ENCODE data around the gene ICAM2.

ICAM2 gene

GRCh38 chr17:64061178-64061898 lies 40.9 kb upstream of the ICAM2 start:
- TF ChIP-seq Cebpa-rat (IDR thresholded peaks at IDR 0.05) = no peak
- Histone ChIP-seq H3K4me2 (peak overlapping the region in 3 of 11 experiments; percentile 69 to 80 (median 73); a peak in 5 of 22 replicates), H3K4me3 (no peak overlapping the region), H3K4me1 (peaks cover 16 to 52% (median 26%) of the 10 kb centered on the region in 10 experiments), H3K9me3 (replicated peaks in 1 of 11) (no peaks in the 10 kb centered on the region), H3K36me3 (peaks cover 0 to 54% (median 28%) of the 10 kb centered on the region in 11 experiments; a peak in 15 of 22 replicates), H3K27me3 (no peaks in the 10 kb centered on the region), H3K9ac (no peak overlapping the region), H3K27ac (peak overlapping the region in 1 of 11 experiments; percentile 5; a peak in 3 of 22 replicates), H4K20me1 (no peaks in the 10 kb centered on the region)

- H3K27ac ChIP-seq = no peak overlapping the region
- H3K4me3 ChIP-seq = no peak overlapping the region
Measured at GRCh38 chr17:64060331-64060730, 39.9 kb upstream of the ICAM2 start.

GRCh38 chr17:64059756-64060155 lies 39.3 kb upstream of the ICAM2 start:
- Histone ChIP-seq H3K27ac (no peak overlapping the region), H3K9ac (no peak overlapping the region)
- TF ChIP-seq Cebpa-rat (IDR thresholded peaks at IDR 0.05) = no peak

More at GRCh38 chr17:64060331-64060730, 39.9 kb upstream of the ICAM2 start:
- no peak overlapping the region for H3K9ac ChIP-seq
- H3K4me2 ChIP-seq = peak overlapping the region in 6 of 11 experiments; percentile 6 to 80 (median 60); a peak in 10 of 22 replicates
- H3K27me3 ChIP-seq = no peaks in the 10 kb centered on the region
- no peak for TF ChIP-seq Cebpa-rat (IDR thresholded peaks at IDR 0.05)
- H4K20me1 ChIP-seq = no peaks in the 10 kb centered on the region
- H3K4me1 ChIP-seq = peaks cover 18 to 53% (median 26%) of the 10 kb centered on the region in 10 experiments
- peaks cover 2 to 57% (median 25%) of the 10 kb centered on the region in 11 experiments; a peak in 15 of 22 replicates for H3K36me3 ChIP-seq
- no peaks in the 10 kb centered on the region for H3K9me3 ChIP-seq (replicated peaks in 1 of 11)

GRCh38 chr17:64058621-64059020 lies 38.2 kb upstream of the ICAM2 start:
- Histone ChIP-seq H3K9me3 (replicated peaks in 1 of 11) (no peaks in the 10 kb centered on the region), H3K4me2 (no peak overlapping the region), H3K36me3 (peaks cover 0 to 57% (median 31%) of the 10 kb centered on the region in 11 experiments; a peak in 16 of 22 replicates), H3K27me3 (no peaks in the 10 kb centered on the region), H3K4me3 (no peak overlapping the region), H3K4me1 (peaks cover 16 to 48% (median 25%) of the 10 kb centered on the region in 10 experiments), H3K9ac (no peak overlapping the region), H3K27ac (no peak overlapping the region), H4K20me1 (no peaks in the 10 kb centered on the region)
- no peak for TF ChIP-seq Cebpa-rat (IDR thresholded peaks at IDR 0.05)

More at GRCh38 chr17:64059756-64060155, 39.3 kb upstream of the ICAM2 start:
- Histone ChIP-seq H3K9me3 (replicated peaks in 1 of 11) (no peaks in the 10 kb centered on the region), H3K4me2 (peak overlapping the region in 5 of 11 experiments; percentile 39 to 80 (median 69); a peak in 10 of 22 replicates), H3K4me1 (peaks cover 18 to 53% (median 26%) of the 10 kb centered on the region in 10 experiments), H3K4me3 (no peak overlapping the region), H4K20me1 (no peaks in the 10 kb centered on the region), H3K36me3 (peaks cover 2 to 56% (median 28%) of the 10 kb centered on the region in 11 experiments; a peak in 16 of 22 replicates), H3K27me3 (no peaks in the 10 kb centered on the region)

- Histone ChIP-seq H4K20me1 (no peaks in the 10 kb centered on the region), H3K9me3 (replicated peaks in 1 of 11) (no peaks in the 10 kb centered on the region), H3K36me3 (peaks cover 3 to 63% (median 36%) of the 10 kb centered on the region in 11 experiments; a peak in 16 of 22 replicates), H3K4me2 (no peak overlapping the region), H3K27me3 (no peaks in the 10 kb centered on the region), H3K4me3 (no peak overlapping the region), H3K27ac (no peak overlapping the region), H3K9ac (no peak overlapping the region), H3K4me1 (peaks cover 8 to 40% (median 17%) of the 10 kb centered on the region in 10 experiments)
- peak in 4 of 11 experiments; percentile 11 to 74 (median 47); a peak in 2 of 22 replicates for TF ChIP-seq Cebpa-rat (IDR thresholded peaks at IDR 0.05)
Measured at GRCh38 chr17:64057701-64058263, 37.3 kb upstream of the ICAM2 start.

GRCh38 chr17:64056269-64057005 lies 36.0 kb upstream of the ICAM2 start:
- TF ChIP-seq Cebpa-rat (IDR thresholded peaks at IDR 0.05) = no peak
- peaks cover 4 to 76% (median 42%) of the 10 kb centered on the region in 11 experiments; a peak in 17 of 22 replicates for H3K36me3 ChIP-seq

GRCh38 chr17:64055183-64056142 lies 35.0 kb upstream of the ICAM2 start:
- no peaks in the 10 kb centered on the region for H4K20me1 ChIP-seq
- TF ChIP-seq Cebpa-rat (IDR thresholded peaks at IDR 0.05) = no peak
- H3K9me3 ChIP-seq (replicated peaks in 1 of 11) = no peaks in the 10 kb centered on the region
- H3K27me3 ChIP-seq = no peaks in the 10 kb centered on the region
- H3K4me3 ChIP-seq = no peak overlapping the region
- no peak overlapping the region for H3K4me2 ChIP-seq
- no peak overlapping the region for H3K9ac ChIP-seq
- H3K27ac ChIP-seq = no peak overlapping the region
- H3K36me3 ChIP-seq = peaks cover 4 to 86% (median 41%) of the 10 kb centered on the region in 11 experiments; a peak in 17 of 22 replicates
- peaks cover 6 to 20% (median 12%) of the 10 kb centered on the region in 10 experiments; a peak in 16 of 20 replicates for H3K4me1 ChIP-seq

More at GRCh38 chr17:64056269-64057005, 36.0 kb upstream of the ICAM2 start:
- no peak overlapping the region for H3K27ac ChIP-seq
- H3K9me3 ChIP-seq (replicated peaks in 1 of 11) = no peaks in the 10 kb centered on the region
- H3K4me2 ChIP-seq = peak overlapping the region in 1 of 11 experiments; percentile 9; a peak in 1 of 22 replicates
- no peak overlapping the region; a peak in 1 of 22 replicates for H3K9ac ChIP-seq
- peaks cover 6 to 29% (median 16%) of the 10 kb centered on the region in 10 experiments; a peak in 16 of 20 replicates for H3K4me1 ChIP-seq
- H4K20me1 ChIP-seq = no peaks in the 10 kb centered on the region
- H3K27me3 ChIP-seq = no peaks in the 10 kb centered on the region
- no peak overlapping the region for H3K4me3 ChIP-seq

- Histone ChIP-seq H3K4me2 (no peak overlapping the region), H3K9me3 (replicated peaks in 1 of 11) (no peaks in the 10 kb centered on the region), H3K27ac (no peak overlapping the region), H4K20me1 (no peaks in the 10 kb centered on the region), H3K4me1 (peaks cover 0 to 15% (median 5%) of the 10 kb centered on the region in 10 experiments; a peak in 10 of 20 replicates), H3K36me3 (peaks cover 6 to 96% (median 52%) of the 10 kb centered on the region in 11 experiments; a peak in 19 of 22 replicates), H3K27me3 (no peaks in the 10 kb centered on the region), H3K4me3 (no peak overlapping the region), H3K9ac (no peak overlapping the region)
- TF ChIP-seq Cebpa-rat (IDR thresholded peaks at IDR 0.05) = no peak
Measured at GRCh38 chr17:64054304-64054703, 33.9 kb upstream of the ICAM2 start.
